ENCODE measurements around the gene NPFF. TPM values are rescaled to one million over a fixed set of nuclear protein-coding genes. Genes with fewer than 3 reads are reported as not detected.
A peak's percentile ranks its signal among the peaks of the same experiment; 100 is the strongest.

Gene NPFF
- total RNA-seq, 1 experiment from 2014 or later: 0.59 TPM

DNA sequence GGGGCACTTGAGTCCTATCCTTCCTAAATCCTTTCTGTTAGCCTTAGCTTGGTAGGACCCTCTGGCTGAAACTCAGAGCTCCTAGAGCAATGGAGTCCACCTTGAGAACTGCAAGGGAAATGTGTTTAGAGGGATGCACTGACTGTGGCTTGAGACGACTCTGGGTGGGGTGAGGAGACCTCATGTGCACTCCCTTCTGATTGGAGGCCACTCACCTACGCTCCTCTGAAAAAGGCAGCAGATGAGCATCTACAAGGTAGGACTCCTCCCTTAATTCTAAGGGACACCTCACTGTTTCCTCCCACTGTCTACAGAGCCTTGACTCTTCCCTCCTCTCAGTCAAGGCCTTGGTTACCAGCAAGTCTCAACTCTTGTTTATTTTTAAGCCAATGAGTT lies 9.1 kb downstream of the NPFF start:
- no peaks in the 10 kb centered on the region for H3K9me3 Mint-ChIP-seq
- H3K4me3 Mint-ChIP-seq: peak overlapping the region; percentile 89
- H3K27ac Mint-ChIP-seq: peak overlapping the region; percentile 32
- peaks cover 56% of the 10 kb centered on the region for H3K4me1 Mint-ChIP-seq
- H3K36me3 Mint-ChIP-seq: no peaks in the 10 kb centered on the region
- TF ChIP-seq TP53 (CRISPR knock-in tag; IDR thresholded peaks at IDR 0.05): 0 out of 2 replicates have a peak, but pooled peaks have one; percentile 26
- TF ChIP-seq, protein P1, sequence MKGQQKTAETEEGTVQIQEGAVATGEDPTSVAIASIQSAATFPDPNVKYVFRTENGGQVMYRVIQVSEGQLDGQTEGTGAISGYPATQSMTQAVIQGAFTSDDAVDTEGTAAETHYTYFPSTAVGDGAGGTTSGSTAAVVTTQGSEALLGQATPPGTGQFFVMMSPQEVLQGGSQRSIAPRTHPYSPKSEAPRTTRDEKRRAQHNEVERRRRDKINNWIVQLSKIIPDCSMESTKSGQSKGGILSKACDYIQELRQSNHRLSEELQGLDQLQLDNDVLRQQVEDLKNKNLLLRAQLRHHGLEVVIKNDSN (CRISPR knock-in tag; IDR thresholded peaks at IDR 0.05): no peak
- CTCF ChIA-PET: interaction anchor here (1.0 to 3.8 kb wide), 5 partner anchors 9 to 153 kb away, joined by 3 to 39 read pairs (median 5); partner anchors contain the start of gene NPFF
- H3K27me3 Mint-ChIP-seq (ENCODE audit: low read depth): no peaks in the 10 kb centered on the region
- DNase-seq (ENCODE audit: low spot score): no peak
- POLR2A ChIA-PET: interaction anchor here (0.6 to 2.0 kb wide), 6 partner anchors 12 to 281 kb away, joined by 3 to 11 read pairs (median 4); partner anchors contain the start of gene SP1
- no peak for ATAC-seq

DNA sequence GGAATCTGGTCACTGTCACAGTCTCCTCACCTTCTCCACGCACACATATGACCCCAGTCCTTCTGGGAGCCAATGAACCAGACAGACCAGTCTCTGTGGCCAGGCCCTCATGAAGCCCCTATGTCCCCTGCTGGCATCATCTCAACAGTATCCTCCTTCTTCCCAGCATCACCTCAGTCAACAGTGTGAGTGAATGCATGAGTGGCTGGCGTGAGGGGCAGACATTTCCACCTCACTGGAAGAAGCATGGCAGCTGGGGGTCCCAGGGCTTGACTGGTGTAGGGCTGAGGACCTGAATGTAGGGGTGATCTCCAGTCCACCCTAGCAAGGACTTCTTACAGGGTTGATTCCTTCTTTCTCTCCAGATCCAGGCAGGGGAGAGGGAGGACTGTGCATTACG lies 9.8 kb downstream of the NPFF start:
- H3K27ac Mint-ChIP-seq: peak overlapping the region; percentile 16; the same call in 1 of the 2 replicates

More for the DNA sequence above, 9.8 kb downstream of the NPFF start:
- ChIA-PET POLR2A (no interaction called here), CTCF (interaction anchor here (1.5 kb wide), 1 partner anchor 15 kb away, joined by 5 read pairs; no protein-coding TSS in a partner anchor)
- H3K4me1 Mint-ChIP-seq: peaks cover 57% of the 10 kb centered on the region
- DNase-seq (ENCODE audit: low spot score): no peak
- no peaks in the 10 kb centered on the region for H3K36me3 Mint-ChIP-seq
- H3K27me3 Mint-ChIP-seq (ENCODE audit: low read depth): no peaks in the 10 kb centered on the region
- ATAC-seq: no peak
- H3K4me3 Mint-ChIP-seq: no peak overlapping the region
- no peaks in the 10 kb centered on the region for H3K9me3 Mint-ChIP-seq
- TF ChIP-seq ZNF138 (CRISPR knock-in tag; conservative IDR thresholded peaks at IDR 0.05) (no peak), SMAD3 (CRISPR knock-in tag; IDR thresholded peaks at IDR 0.05; ENCODE audit: borderline replicate concordance) (no peak), ZNF416 (CRISPR knock-in tag; IDR thresholded peaks at IDR 0.05) (no peak), NFE2L1 (CRISPR knock-in tag; IDR thresholded peaks at IDR 0.05) (no peak), GABPB1 (CRISPR knock-in tag; IDR thresholded peaks at IDR 0.05) (no peak), JAZF1 (CRISPR knock-in tag; IDR thresholded peaks at IDR 0.05) (no peak), TP53 (CRISPR knock-in tag; IDR thresholded peaks at IDR 0.05) (no peak), KAT7 (CRISPR knock-in tag; IDR thresholded peaks at IDR 0.05; ENCODE audit: borderline replicate concordance) (no peak), ELF4 (CRISPR knock-in tag; IDR thresholded peaks at IDR 0.05; ENCODE audit: low read depth) (no peak), RORB (CRISPR knock-in tag; IDR thresholded peaks at IDR 0.05) (no peak), ZNF121 (CRISPR knock-in tag; IDR thresholded peaks at IDR 0.05) (no peak), EMX1 (CRISPR knock-in tag; IDR thresholded peaks at IDR 0.05) (no peak)
- TF ChIP-seq, protein P2, sequence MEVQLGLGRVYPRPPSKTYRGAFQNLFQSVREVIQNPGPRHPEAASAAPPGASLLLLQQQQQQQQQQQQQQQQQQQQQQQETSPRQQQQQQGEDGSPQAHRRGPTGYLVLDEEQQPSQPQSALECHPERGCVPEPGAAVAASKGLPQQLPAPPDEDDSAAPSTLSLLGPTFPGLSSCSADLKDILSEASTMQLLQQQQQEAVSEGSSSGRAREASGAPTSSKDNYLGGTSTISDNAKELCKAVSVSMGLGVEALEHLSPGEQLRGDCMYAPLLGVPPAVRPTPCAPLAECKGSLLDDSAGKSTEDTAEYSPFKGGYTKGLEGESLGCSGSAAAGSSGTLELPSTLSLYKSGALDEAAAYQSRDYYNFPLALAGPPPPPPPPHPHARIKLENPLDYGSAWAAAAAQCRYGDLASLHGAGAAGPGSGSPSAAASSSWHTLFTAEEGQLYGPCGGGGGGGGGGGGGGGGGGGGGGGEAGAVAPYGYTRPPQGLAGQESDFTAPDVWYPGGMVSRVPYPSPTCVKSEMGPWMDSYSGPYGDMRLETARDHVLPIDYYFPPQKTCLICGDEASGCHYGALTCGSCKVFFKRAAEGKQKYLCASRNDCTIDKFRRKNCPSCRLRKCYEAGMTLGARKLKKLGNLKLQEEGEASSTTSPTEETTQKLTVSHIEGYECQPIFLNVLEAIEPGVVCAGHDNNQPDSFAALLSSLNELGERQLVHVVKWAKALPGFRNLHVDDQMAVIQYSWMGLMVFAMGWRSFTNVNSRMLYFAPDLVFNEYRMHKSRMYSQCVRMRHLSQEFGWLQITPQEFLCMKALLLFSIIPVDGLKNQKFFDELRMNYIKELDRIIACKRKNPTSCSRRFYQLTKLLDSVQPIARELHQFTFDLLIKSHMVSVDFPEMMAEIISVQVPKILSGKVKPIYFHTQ (CRISPR knock-in tag; IDR thresholded peaks at IDR 0.05): no peak
- TF ChIP-seq, protein P3, sequence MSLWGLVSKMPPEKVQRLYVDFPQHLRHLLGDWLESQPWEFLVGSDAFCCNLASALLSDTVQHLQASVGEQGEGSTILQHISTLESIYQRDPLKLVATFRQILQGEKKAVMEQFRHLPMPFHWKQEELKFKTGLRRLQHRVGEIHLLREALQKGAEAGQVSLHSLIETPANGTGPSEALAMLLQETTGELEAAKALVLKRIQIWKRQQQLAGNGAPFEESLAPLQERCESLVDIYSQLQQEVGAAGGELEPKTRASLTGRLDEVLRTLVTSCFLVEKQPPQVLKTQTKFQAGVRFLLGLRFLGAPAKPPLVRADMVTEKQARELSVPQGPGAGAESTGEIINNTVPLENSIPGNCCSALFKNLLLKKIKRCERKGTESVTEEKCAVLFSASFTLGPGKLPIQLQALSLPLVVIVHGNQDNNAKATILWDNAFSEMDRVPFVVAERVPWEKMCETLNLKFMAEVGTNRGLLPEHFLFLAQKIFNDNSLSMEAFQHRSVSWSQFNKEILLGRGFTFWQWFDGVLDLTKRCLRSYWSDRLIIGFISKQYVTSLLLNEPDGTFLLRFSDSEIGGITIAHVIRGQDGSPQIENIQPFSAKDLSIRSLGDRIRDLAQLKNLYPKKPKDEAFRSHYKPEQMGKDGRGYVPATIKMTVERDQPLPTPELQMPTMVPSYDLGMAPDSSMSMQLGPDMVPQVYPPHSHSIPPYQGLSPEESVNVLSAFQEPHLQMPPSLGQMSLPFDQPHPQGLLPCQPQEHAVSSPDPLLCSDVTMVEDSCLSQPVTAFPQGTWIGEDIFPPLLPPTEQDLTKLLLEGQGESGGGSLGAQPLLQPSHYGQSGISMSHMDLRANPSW (CRISPR knock-in tag; conservative IDR thresholded peaks at IDR 0.05; ENCODE audit: low read depth): no peak
- TF ChIP-seq, protein P4, sequence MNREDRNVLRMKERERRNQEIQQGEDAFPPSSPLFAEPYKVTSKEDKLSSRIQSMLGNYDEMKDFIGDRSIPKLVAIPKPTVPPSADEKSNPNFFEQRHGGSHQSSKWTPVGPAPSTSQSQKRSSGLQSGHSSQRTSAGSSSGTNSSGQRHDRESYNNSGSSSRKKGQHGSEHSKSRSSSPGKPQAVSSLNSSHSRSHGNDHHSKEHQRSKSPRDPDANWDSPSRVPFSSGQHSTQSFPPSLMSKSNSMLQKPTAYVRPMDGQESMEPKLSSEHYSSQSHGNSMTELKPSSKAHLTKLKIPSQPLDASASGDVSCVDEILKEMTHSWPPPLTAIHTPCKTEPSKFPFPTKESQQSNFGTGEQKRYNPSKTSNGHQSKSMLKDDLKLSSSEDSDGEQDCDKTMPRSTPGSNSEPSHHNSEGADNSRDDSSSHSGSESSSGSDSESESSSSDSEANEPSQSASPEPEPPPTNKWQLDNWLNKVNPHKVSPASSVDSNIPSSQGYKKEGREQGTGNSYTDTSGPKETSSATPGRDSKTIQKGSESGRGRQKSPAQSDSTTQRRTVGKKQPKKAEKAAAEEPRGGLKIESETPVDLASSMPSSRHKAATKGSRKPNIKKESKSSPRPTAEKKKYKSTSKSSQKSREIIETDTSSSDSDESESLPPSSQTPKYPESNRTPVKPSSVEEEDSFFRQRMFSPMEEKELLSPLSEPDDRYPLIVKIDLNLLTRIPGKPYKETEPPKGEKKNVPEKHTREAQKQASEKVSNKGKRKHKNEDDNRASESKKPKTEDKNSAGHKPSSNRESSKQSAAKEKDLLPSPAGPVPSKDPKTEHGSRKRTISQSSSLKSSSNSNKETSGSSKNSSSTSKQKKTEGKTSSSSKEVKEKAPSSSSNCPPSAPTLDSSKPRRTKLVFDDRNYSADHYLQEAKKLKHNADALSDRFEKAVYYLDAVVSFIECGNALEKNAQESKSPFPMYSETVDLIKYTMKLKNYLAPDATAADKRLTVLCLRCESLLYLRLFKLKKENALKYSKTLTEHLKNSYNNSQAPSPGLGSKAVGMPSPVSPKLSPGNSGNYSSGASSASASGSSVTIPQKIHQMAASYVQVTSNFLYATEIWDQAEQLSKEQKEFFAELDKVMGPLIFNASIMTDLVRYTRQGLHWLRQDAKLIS (CRISPR knock-in tag; IDR thresholded peaks at IDR 0.05; ENCODE audit: borderline replicate concordance): no peak
- TF ChIP-seq, protein P5, sequence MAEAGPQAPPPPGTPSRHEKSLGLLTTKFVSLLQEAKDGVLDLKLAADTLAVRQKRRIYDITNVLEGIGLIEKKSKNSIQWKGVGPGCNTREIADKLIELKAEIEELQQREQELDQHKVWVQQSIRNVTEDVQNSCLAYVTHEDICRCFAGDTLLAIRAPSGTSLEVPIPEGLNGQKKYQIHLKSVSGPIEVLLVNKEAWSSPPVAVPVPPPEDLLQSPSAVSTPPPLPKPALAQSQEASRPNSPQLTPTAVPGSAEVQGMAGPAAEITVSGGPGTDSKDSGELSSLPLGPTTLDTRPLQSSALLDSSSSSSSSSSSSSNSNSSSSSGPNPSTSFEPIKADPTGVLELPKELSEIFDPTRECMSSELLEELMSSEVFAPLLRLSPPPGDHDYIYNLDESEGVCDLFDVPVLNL (CRISPR knock-in tag; IDR thresholded peaks at IDR 0.05; ENCODE audit: borderline replicate concordance, low read depth): no peak
- TF ChIP-seq, protein P6, sequence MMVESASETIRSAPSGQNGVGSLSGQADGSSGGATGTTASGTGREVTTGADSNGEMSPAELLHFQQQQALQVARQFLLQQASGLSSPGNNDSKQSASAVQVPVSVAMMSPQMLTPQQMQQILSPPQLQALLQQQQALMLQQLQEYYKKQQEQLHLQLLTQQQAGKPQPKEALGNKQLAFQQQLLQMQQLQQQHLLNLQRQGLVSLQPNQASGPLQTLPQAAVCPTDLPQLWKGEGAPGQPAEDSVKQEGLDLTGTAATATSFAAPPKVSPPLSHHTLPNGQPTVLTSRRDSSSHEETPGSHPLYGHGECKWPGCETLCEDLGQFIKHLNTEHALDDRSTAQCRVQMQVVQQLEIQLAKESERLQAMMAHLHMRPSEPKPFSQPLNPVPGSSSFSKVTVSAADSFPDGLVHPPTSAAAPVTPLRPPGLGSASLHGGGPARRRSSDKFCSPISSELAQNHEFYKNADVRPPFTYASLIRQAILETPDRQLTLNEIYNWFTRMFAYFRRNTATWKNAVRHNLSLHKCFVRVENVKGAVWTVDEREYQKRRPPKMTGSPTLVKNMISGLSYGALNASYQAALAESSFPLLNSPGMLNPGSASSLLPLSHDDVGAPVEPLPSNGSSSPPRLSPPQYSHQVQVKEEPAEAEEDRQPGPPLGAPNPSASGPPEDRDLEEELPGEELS (CRISPR knock-in tag; IDR thresholded peaks at IDR 0.05): no peak
